Measurements from ENCODE around the gene TAS2R38. TPM values are rescaled to one million over a fixed set of nuclear protein-coding genes. Genes with fewer than 3 reads are reported as not detected.

TAS2R38 gene
- total RNA-seq, 2 experiments from 2014 or later, result not detected

- intact Hi-C loops (cut with micrococcal nuclease), result no loop called here
- no peak for DNase-seq
- H3K27ac Mint-ChIP-seq, result no peak overlapping the region
These were observed 43.4 kb downstream of the TAS2R38 start for GRCh38 chr7:141930211-141930610.

GRCh38 chr7:141928845-141929195 lies 44.8 kb downstream of the TAS2R38 start:
- H3K4me3 Mint-ChIP-seq, result no peak overlapping the region
- no peaks in the 10 kb centered on the region for H3K27me3 Mint-ChIP-seq (ENCODE audit: low read depth)
- CTCF ChIA-PET, result no interaction called here
- H3K4me1 Mint-ChIP-seq (ENCODE audit: low read depth), result no peaks in the 10 kb centered on the region
- no peak overlapping the region for H3K27ac Mint-ChIP-seq
- H3K9me3 Mint-ChIP-seq, result peaks cover 2% of the 10 kb centered on the region
- no peaks in the 10 kb centered on the region for H3K36me3 Mint-ChIP-seq (ENCODE audit: low read depth)
- no peak for DNase-seq
- intact Hi-C loops (cut with micrococcal nuclease), result no loop called here

More at GRCh38 chr7:141930211-141930610, 43.4 kb downstream of the TAS2R38 start:
- H3K27me3 Mint-ChIP-seq (ENCODE audit: low read depth), result no peaks in the 10 kb centered on the region
- H3K4me3 Mint-ChIP-seq, result no peak overlapping the region
- no peaks in the 10 kb centered on the region for H3K4me1 Mint-ChIP-seq (ENCODE audit: low read depth)
- CTCF ChIA-PET, result no interaction called here
- H3K36me3 Mint-ChIP-seq (ENCODE audit: low read depth), result no peaks in the 10 kb centered on the region
- peaks cover 2% of the 10 kb centered on the region for H3K9me3 Mint-ChIP-seq

- no peak for DNase-seq
- no peak overlapping the region for H3K4me3 Mint-ChIP-seq
- intact Hi-C loops (cut with micrococcal nuclease), result no loop called here
- CTCF ChIA-PET, result no interaction called here
- no peaks in the 10 kb centered on the region for H3K27me3 Mint-ChIP-seq (ENCODE audit: low read depth)
- no peaks in the 10 kb centered on the region for H3K4me1 Mint-ChIP-seq (ENCODE audit: low read depth)
- H3K27ac Mint-ChIP-seq, result no peak overlapping the region
- no peaks in the 10 kb centered on the region for H3K36me3 Mint-ChIP-seq (ENCODE audit: low read depth)
- peaks cover 2% of the 10 kb centered on the region for H3K9me3 Mint-ChIP-seq
These were observed 45.3 kb downstream of the TAS2R38 start for GRCh38 chr7:141928146-141928844.

Other genes with a start within 250 kb of the TAS2R38 start
- gene SSBP1, start 235.4 kb downstream of the TAS2R38 start, total RNA-seq, result 100 to 1,000 TPM; 202 to 230 TPM
- gene TAS2R3, start 209.7 kb downstream of the TAS2R38 start, total RNA-seq, result under 1 TPM; 0.69 to 0.96 TPM
- gene TAS2R4, start 197.1 kb downstream of the TAS2R38 start, total RNA-seq, result under 1 TPM; 0.38 to 0.40 TPM
- under 1 TPM; 0.95 to 0.99 TPM for gene TAS2R5, start 183.6 kb downstream of the TAS2R38 start, total RNA-seq
- gene PRSS37, start 132.3 kb downstream of the TAS2R38 start, total RNA-seq, result not detected
- gene OR9A4, start 57.4 kb downstream of the TAS2R38 start, total RNA-seq, result not detected
- not detected for gene CLEC5A, start 26.8 kb downstream of the TAS2R38 start, total RNA-seq
- not detected for gene MGAM, start 22.1 kb upstream of the TAS2R38 start, total RNA-seq
- not detected for gene MGAM2, start 137.9 kb upstream of the TAS2R38 start, total RNA-seq

All from activated naive CD4-positive, alpha-beta T cell treated with anti-CD3 and anti-CD28 coated beads for 36 hours (primary cell).